GM18867 (cell line): ENCODE measurements around the gene RAC3.
A peak's percentile ranks its signal among the peaks of the same experiment; 100 is the strongest.

Experiments
- ATAC-seq: cut with Tn5 transposase; IDR thresholded peaks from one replicate; pipeline ENCODE4 v1.9.1; 2021; ENCODE audit warnings: mild to moderate bottlenecking, moderate library complexity; ENCODE audit not compliant: unreplicated experiment

The RAC3 gene

GRCh38 chr17:82022310-82022980 is 9.0 kb upstream of the RAC3 start, which contains the start of gene CENPX:
Gene CENPX (minus strand): TSS chr17:82022878. CDS start chr17:82022861, 17 bp downstream.
- ATAC-seq, result no peak

GRCh38 chr17:82022981-82023446 is 8.5 kb upstream of the RAC3 start, which contains the start of gene LRRC45:
Gene LRRC45 (plus strand): TSS chr17:82023305. CDS start chr17:82023644, 339 bp downstream.
- ATAC-seq, result peak; percentile 80

GRCh38 chr17:82023447-82024241 is 7.8 kb upstream of the RAC3 start:
- no peak for ATAC-seq

- ATAC-seq, result no peak
Measured at GRCh38 chr17:82024859-82025258, 6.6 kb upstream of the RAC3 start.

- no peak for ATAC-seq
Measured at GRCh38 chr17:82025401-82026107, 5.9 kb upstream of the RAC3 start.

- no peak for ATAC-seq
Measured at GRCh38 chr17:82028246-82028645, 3.2 kb upstream of the RAC3 start.

GRCh38 chr17:82028966-82029365 is 2.5 kb upstream of the RAC3 start:
- no peak for ATAC-seq

GRCh38 chr17:82029391-82029790 is 2.1 kb upstream of the RAC3 start:
- ATAC-seq, result no peak

GRCh38 chr17:82029990-82030469 is 1.4 kb upstream of the RAC3 start:
- ATAC-seq, result no peak

GRCh38 chr17:82030470-82031302 is 792 bp upstream of the RAC3 start:
- ATAC-seq, result no peak

GRCh38 chr17:82031885-82032627 is 578 bp downstream of the RAC3 start:
- no peak for ATAC-seq

- no peak for ATAC-seq
Measured at GRCh38 chr17:82033359-82034085, 2.0 kb downstream of the RAC3 start.

GRCh38 chr17:82034371-82035011 is 3.0 kb downstream of the RAC3 start:
- ATAC-seq, result no peak

GRCh38 chr17:82035488-82035887 is 4.0 kb downstream of the RAC3 start:
- ATAC-seq, result no peak

GRCh38 chr17:82035956-82036633 is 4.6 kb downstream of the RAC3 start:
- ATAC-seq, result no peak

- ATAC-seq, result peak; percentile 8
Measured at GRCh38 chr17:82036634-82037091, 5.2 kb downstream of the RAC3 start.

GRCh38 chr17:82037092-82037888 is 5.8 kb downstream of the RAC3 start, which contains the start of gene DCXR:
Gene DCXR (minus strand): TSS chr17:82037697. CDS start chr17:82037682, 15 bp downstream.
- peak; percentile 81 for ATAC-seq
